HG02588 (cell line): ENCODE measurements around the gene OSM.
"Not testable (repeated sequence)": the region's sequence is repeated elsewhere in the genome, so short reads cannot be mapped to it uniquely, and the experiment has no call there.

ENCODE experiments used
- ATAC-seq: cut with Tn5 transposase; IDR thresholded peaks from one replicate; pipeline ENCODE4 v1.9.1; 2021; ENCODE audit warnings: mild to moderate bottlenecking, moderate library complexity; ENCODE audit not compliant: unreplicated experiment

OSM gene

GRCh38 chr22:30230330-30230729, 36.3 kb downstream of the OSM start:
- ATAC-seq, result no peak

DNA sequence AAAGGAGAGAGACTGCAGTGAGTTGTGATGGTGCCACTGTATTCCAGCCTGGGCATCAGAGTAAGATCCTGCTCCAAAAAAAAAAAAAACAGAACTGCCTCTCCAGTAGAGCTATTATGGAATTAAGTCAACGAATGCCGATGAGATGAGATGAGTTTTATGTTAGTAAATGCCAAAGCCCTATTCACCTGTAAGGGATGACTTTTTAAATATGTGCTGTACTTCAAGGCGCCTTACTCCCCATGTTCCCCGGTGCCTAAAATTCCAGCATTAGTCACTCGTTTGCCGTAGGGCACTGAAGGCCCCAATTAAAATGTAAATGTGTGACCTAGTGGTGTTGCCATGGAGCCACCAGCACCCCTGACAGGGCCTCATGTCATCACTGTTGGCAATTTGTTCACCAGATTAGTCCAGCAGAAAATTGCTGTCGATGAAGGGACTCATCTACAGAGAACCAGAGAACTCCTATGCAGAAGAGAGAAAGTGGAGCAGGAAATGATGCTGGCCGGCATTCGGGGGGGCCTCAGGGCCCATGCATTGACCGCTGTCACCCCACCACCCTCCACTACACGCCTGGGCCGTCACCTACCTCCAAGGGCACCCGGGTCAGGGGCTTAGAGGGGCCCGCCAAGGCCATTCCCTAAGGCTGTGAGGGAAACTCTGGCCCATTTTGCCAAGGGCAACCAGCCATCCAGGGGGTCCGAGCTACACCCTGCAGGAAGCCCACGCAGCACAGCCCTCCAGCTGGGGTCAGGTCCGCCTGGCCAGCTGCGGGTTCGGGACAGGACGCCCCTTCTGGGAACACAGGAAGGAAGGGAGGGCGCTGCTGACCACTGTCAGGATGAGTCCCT, 37.9 kb downstream of the OSM start:
- no peak for ATAC-seq

GRCh38 chr22:30227438-30228228, 39.0 kb downstream of the OSM start:
- ATAC-seq, result no peak

GRCh38 chr22:30226192-30226832, 40.3 kb downstream of the OSM start:
- no peak for ATAC-seq

DNA sequence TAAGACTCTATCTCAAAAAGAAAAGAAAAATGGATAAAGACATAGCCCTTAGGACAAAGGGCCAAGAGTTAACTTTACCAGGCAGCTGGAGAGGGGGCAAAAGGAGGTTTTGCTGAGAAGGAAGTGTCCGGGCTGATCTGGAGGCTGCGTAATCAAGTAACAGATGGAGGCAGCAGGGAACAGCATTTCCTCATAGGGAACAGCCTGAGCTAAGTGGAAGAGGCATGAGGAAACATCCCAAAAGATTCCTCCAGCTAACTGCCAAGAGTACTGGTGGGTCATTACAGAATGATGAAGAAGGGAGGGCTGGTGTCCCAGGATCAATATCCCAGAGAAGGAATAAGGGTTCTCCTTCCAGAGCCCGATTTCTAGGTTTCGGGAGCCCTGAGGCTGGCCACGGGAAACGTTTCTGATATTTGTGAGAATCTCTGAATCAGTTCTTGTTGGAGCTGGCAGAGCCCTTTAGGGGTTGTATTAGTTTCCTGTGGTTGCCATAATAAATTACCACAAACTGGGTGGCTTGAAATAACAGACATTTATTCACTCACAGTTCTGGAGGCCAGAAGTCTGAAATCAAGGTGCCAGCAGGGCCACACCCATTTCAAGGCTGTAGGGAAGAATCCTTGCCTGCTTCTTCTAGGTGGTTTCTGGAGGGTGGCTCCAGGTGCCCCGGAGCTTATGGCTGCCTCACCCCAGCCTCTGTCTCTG, 41.3 kb downstream of the OSM start:
- ATAC-seq, result no peak

GRCh38 chr22:30224161-30224857, 42.3 kb downstream of the OSM start:
- no peak for ATAC-seq

- ATAC-seq, result no peak
Measured at GRCh38 chr22:30223303-30223702, 43.3 kb downstream of the OSM start.

DNA sequence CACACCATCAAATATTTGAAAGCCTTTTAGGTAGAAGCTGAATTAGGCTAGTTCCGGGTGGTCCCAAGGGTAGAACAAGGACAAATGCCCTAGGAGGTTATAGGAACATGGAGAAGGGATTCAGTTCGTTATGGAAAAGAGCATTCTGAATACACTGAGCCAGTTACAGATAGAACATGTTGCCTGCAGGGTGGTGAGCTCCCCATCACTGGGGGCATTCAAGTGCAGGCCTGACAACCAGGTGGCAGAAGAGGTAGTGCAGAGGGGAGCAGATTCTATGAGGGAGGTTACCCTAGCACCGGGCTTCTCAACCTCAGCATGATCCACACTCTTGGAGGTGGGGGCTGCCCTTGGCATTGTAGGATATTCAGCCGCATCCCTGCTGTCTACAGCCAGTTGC, 44.3 kb downstream of the OSM start:
- no peak for ATAC-seq

DNA sequence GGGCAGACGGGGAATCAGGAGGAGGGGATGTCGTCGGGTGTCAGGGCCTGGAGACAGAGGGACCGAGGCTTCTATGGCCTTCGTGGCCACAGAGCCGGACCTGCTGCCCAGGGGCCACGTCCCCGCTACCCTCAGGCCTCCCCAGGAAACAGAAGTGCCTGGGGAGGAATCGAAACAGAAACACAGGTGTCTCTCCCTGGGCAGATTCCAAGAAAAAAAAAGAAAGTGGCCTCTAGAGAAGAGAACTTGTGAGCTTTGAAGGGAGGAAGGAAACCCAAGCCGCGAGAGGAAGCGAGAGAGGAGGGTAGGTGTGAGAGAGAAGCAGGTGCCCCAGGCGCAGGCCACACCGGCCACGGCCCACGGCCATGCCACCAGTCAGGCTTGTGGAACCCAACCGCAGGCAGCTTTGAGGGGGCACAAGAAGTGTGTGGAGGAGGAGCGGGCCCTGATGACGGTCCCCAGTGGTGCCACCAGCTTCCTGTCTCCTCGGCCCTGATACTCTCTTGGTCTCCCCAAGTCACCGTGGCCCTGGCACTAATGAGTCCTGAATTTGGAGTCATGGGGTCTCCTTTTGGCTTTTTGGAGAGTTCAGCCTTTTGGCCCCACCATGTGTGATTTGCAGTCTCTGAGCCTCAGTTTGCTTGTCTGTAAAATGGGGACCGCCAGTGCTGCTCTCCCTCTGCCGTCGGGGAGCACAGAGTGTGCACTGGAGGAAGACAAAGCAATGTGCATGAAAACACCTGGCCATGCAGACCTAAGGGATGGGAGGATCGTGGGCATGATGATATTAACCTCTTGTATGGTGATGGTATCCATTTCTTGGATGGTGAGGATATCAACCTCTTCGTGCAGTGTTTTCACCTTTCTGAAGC, 45.3 kb downstream of the OSM start:
- no peak for ATAC-seq

GRCh38 chr22:30220338-30221012, 46.2 kb downstream of the OSM start:
- ATAC-seq, result no peak

DNA sequence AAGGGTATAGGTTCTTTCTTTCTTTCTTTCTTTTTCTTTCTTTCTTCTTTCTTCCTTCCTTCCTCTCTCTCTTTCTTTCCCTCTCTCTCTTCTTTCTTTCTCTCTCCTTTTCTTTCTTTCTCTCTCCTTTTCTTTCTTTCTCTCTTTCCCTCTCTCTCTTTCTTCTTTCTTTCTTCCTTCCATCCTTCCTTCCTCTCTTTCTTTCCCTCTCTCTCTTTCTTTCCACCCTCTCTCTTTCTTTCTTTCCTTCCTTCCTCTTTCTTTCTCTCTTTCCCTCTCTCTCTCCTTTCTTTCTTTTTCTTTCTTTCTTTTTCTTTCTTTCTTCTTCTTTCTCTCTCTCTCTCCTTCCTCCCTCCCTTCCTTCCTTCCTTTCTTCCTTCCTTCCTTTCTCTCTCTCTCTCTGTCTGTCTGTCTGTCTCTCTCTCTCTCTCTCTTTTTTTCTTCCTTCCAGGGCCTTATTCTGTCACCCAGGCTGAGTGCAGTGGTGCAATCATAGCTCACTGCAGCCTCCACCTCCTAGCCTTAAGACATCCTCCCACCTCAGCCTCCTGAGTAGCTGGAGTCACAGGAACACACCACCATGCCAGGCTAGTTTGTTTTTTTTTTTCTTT, 46.9 kb downstream of the OSM start:
- ATAC-seq, result no peak

DNA sequence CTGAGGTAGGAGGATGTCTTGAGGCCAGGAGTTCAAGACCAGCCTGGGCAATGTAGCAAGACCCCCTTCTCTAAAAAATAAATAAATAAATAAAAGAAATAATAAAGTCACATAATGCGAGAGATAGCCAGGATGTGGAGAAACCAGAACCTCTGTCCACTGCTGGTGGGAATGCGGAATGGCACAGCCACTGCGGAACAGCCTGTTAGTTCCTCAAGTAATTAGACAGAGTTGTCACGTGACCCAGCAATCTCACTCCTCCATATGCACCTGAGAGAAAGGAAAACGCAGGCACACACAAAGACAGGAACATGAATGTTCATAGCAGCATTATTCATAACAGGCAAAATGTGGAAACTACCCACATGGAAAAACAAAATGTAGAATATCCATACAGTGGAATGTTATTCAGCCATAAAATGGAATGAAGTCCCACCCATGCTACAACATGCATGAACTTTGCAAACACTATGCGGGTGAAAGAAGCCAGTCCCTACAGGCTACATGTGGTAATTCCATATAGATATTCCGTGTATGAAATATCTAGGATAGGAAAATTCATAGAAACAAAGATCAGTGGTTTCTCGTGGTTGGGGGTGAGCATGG, 47.5 kb downstream of the OSM start:
- ATAC-seq, result no peak

DNA sequence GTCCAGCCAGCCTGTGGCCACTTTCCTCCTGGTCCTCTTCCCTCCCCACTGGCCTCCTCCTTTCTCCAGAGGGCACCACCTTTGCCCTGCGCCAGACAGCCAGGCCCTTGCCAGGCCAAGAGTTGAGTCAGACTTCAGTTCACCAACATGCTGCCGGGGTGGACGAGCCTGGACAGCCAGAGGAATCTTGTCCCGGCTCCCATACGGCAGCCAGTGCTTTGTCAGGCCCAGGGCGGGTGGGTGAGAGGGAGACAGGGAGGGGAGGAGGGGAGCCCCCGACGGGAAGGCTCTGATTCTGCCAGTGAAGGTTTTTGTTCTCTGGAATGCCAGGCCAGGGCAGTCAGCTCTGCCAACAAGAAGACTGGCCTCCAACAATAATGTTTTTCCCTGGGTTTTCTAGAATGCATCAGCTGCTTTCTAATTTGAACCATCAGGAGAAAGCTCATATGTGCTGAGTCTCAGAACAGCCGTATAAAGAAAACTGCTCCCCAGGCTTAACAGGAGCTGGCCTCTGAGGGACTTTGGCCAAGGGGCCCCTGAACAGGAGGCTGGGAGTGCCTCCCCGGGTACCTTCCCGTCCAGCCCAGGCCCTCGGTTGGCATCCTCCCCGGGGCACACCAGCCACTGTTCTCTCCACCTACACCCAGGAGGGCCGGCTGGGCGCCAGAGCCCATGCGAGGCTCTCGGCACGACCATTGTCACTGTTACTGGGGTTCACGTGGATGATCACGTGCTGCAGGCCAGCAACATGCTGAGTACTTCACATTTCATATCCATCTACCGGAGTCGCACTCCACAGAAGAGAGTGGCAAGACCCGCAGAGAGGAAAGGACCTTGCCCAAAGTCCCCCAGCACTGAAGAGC, 48.7 kb downstream of the OSM start:
- no peak for ATAC-seq

DNA sequence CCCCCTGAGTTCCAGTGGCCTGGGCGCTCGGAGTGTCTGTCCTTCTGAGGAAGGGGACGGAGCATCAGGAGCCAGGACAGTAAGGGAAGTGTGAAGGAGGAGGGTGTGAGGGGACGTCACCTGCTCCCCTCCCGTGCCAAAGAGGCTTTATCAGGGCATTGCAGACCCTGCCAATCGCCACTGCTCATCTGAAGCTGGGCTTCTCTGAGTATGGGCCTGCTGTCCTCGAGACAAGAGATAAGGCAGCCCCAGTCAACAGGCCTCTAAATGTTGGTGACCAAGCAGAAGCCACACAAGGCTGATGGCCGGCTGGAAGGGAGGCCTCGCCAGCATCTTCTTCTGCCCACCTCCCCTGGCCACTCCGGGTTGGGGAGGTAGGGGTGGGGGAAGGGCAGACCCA, 49.9 kb downstream of the OSM start:
- ATAC-seq, result no peak

GRCh38 chr22:30216272-30216671, 50.4 kb downstream of the OSM start:
- not testable (repeated sequence) for ATAC-seq

DNA sequence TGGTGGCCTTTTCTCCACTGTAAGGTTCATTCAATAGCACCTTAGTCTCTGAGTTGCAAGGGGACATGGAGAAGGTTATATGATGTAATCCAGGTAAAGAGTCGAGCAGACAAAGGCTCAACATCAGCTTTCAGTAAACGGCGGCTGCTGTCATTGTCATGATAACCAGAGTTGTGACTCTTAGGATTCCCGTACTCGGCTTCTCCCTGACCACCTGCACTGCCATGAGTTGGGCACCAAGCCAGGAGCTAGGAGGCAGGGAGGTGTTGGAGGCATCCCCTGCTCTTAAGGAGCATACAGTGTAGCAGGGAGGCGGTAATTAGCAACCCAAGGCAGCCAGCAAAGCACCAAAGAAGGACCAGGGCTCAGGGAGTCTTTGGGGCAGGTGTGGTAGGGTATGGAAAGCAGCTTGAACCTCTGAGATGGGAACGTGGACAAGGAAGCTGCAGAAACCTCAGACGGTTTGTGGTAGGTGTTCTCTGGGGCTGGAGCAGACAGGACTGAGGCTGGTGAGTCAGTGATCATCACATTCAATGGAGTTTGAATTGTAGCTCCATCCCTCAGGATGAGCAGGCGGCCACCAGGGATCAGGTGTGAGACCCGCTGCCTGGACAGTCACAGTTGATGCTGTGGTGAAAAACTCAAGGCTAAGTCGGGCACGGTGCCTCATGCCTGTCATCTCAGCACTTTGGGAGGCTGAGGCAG, 51.8 kb downstream of the OSM start:
- ATAC-seq, result no peak
